Muscle of back (tissue), 11 donors: Measurements from ENCODE around the gene PPT1. TPM values are rescaled to one million over a fixed set of nuclear protein-coding genes. Genes with fewer than 3 reads are reported as not detected.

Source experiments
- DNase-seq, 3 donors: peaks; one replicate each; pipeline versions ENCODE4 v3.0.0 to v3.0.0-alpha.2; 2013
- polyA plus RNA-seq, 10 donors: library from polyadenylated mRNA; unstranded; fragments of 120-200 nt; gene quantifications; one replicate each; pipeline ENCODE4 v1.2.1, GENCODE V29; 2013; ENCODE audit not compliant: insufficient read length in 10 of 10

PPT1 gene
- polyA plus RNA-seq, 10 donors, result 40.7 to 69.1 (median 48.9) TPM

- DNase-seq, result peak; percentile 34 to 64 (median 58)
Observed at GRCh38 chr1:40032240-40032891, 64.7 kb downstream of the PPT1 start.

- DNase-seq, result no peak
Observed at GRCh38 chr1:40030528-40031135, 66.4 kb downstream of the PPT1 start.

GRCh38 chr1:40029608-40030007, 67.4 kb downstream of the PPT1 start:
- no peak for DNase-seq

- no peak for DNase-seq
Observed at GRCh38 chr1:40027647-40028046, 69.4 kb downstream of the PPT1 start.

- DNase-seq, result no peak
Observed at GRCh38 chr1:40024671-40025070, 72.4 kb downstream of the PPT1 start.

GRCh38 chr1:40023379-40023944, 73.6 kb downstream of the PPT1 start:
- DNase-seq, result no peak

Other genes starting within 250 kb of the PPT1 start
- gene TRIT1, start 213.7 kb downstream of the PPT1 start, polyA plus RNA-seq, result 10 to 100 TPM; 10.9 to 22.4 (median 15.0) TPM
- gene MYCL, start 195.3 kb downstream of the PPT1 start, polyA plus RNA-seq, result 1 to 10 TPM; 1.7 to 9.3 (median 2.4) TPM
- 1 to 10 TPM in 5 of 10 donors, under 1 TPM in 5; 0.58 to 3.3 (median 0.95) TPM for gene MFSD2A, start 142.1 kb downstream of the PPT1 start, polyA plus RNA-seq
- 100 to 1,000 TPM in 1 of 10 donors, 10 to 100 TPM in 9; 78.2 to 116 (median 91.9) TPM for gene CAP1, start 56.5 kb downstream of the PPT1 start, polyA plus RNA-seq
- gene RLF, start 64.1 kb upstream of the PPT1 start, polyA plus RNA-seq, result 10 to 100 TPM; 12.7 to 22.3 (median 15.4) TPM
- gene TMCO2, start 150.7 kb upstream of the PPT1 start, polyA plus RNA-seq, result not detected
- 10 to 100 TPM; 25.9 to 31.1 (median 28.3) TPM for gene ZMPSTE24, start 161.0 kb upstream of the PPT1 start, polyA plus RNA-seq
- 1 to 10 TPM; 1.2 to 2.7 (median 1.6) TPM for gene COL9A2, start 220.0 kb upstream of the PPT1 start, polyA plus RNA-seq